Measurements from ENCODE around the gene DAB2IP.

- no peak for TF ChIP-seq ZNF384 (IDR thresholded peaks at IDR 0.05)
- TF ChIP-seq LEF1 (IDR thresholded peaks at IDR 0.05; ENCODE audit: borderline replicate concordance) = no peak
- TF ChIP-seq SP1 (IDR thresholded peaks at IDR 0.05) = no peak
- no peak for TF ChIP-seq TARDBP (IDR thresholded peaks at IDR 0.05)
- no peak for TF ChIP-seq CTBP1 (IDR thresholded peaks at IDR 0.05; ENCODE audit: borderline replicate concordance)
- TF ChIP-seq FOXM1 (IDR thresholded peaks at IDR 0.05; ENCODE audit: borderline replicate concordance) = no peak
Measured at GRCh38 chr9:121830441-121831140, 179.2 kb downstream of the DAB2IP start.
